HCEC 1CT (cell line): Measurements from ENCODE around the gene TSPAN4.

Source experiments
- DNase-seq: peaks from one replicate; pipeline ENCODE4 v3.0.0-alpha.2; 2017

TSPAN4 gene

DNA sequence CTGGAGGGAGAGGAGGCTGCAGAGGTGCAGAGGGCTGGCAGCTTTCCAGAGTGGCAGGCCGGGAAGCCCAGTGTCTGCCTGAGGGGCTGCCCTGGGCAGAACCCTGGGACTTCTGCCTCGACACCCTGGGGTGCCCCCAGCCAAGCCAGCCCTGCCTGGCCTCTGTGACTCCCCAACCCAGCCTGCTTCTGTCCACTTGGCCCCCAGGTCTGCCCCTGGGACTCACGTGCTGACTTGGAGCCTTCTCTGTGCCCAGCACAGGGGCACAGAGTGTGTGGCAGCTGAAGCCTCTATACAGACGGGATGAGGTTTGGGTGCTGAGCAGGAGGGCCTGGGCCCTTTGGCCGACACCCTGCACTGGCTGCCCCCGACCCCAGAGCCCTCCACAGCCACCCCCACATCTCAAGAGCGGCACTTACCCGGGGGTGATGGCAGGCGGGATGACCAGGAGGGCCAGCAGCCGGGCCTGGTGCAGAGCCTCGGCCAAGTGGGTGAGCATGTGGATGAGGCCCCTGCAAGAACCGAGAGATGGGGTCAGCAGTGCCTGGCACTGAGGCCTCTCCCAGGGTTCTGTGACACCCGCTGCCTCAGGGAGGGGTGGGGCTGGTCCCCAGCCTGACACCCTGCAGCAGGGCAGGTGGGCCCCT is 50.5 kb downstream of the TSPAN4 start:
- no peak for DNase-seq

DNA sequence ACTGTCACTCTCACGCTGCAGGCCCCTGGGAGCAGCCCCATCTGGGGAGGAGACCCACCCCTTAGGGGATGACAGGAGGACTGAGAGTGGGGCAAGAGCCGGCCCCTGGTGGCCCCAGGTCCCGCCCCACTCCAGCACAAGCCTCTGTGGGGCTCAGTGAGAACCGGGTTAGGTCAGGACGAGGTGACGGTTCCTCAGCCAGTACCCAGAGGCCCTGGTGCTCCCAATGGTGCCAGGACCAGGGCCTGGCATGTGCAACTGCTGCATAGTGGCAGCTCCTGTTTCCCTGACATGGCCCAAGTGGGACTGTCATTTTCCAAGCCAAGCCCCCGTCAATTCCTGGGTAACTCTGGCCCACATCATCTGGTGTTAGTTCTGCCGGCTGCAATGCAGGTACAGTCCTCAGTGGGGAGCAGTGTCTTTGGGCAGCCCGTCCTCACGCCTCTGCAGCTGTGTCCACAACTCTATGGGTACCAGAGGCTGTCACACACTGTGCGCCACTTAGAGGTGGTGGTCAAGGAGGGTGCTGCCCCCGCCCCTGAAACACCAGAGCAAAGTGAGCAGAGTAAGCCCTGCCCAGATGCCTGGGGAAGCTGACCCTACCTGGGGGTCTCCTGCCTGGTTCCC is 52.0 kb downstream of the TSPAN4 start:
- no peak for DNase-seq

DNA sequence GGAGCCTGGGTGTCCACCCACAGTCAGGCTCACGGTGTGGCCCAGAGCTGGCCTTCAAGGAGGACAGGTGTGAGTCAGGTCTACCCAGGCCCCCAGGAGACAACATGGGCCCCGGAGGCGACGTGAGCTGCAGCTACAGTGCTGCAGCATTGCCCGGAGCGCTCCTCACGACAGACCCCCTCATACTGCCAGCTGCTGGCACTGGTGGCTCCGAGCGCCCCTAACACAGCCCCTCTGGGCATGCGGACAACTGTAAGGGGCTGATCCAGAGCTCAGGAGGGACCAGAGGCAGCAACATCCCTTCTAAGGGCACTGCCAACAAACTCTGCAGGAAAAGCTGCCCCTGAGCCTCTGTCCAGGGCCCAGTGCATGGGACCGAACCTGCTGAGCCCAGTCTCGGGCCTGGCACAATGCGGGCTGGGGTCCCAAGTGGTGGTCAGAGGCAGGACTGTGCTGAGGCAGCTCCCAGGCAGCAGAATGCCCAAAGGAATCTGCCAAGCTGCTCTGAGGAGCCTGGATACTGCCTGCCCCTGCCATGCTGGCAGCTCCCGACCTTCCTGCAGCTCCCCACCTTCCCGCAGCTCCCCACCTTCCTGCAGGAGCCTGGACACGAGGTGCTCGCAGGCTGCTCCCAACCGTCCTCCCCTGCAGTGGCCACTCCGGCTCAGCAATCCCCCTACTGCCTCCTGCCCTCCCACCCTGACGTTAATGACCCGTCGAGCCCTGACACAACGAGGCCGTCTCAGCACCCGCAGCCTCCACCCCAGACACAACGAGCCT is 52.9 kb downstream of the TSPAN4 start:
- DNase-seq: no peak

DNA sequence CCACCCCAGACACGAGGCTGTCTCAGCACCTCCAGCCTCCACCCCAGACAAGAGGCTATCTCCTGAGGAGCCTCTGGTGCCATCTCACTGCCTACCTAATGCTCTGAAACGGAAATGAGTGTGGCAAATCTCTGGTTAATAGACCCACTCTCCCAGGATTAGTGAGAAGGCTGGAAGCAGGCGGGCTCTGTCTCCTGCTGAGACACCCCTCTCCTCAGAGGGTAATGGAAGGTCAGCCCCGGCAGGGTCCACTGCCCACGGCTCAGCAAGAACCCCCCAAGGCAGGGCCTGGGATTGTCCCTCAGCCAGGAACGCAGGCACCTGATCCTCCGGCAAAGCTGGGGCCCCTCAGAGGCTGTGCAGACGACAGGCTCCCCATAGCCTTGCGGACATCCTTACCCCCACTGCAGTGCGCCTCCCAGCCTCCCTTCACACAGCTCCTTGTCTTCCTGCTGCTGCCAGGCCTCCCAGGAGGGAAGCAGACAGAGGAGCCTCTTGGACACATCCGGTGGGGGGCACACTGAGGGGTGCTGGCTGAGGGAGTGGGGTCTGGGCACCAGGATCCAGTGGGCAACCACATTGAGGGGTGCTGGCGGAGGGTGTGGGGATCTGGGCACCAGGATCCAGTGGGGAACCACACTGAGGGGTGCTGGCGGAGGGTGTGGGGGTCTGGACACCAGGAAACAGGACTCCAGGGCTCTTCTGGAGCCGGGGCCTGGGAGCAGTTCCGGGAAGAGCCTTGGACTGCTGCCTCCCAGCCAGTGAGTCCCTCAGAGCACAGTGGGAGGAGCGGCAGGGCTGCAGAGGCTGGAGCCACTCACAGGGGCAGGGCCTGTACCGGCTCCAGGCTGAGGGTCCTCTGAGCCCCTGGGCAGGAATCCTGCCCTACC is 54.8 kb downstream of the TSPAN4 start:
- no peak for DNase-seq

DNA sequence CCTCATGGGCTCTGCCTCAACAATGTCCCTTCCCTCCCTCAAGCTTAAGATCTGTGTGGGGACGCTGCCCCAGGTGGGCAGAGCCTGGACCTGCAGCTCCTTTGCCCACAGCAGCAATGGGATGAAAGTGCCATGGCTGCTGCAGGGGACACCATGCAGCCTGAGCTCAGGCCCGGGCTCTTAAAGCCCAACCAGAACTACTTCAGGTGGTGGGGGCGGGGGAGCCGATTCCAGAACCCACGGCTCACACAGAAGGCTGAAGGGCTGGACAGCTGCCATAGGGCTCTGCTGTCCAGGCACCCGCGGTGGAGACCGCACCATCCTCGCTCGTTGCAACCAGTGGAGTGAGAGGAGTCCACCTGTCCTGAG is 55.5 kb downstream of the TSPAN4 start:
- DNase-seq: no peak

DNA sequence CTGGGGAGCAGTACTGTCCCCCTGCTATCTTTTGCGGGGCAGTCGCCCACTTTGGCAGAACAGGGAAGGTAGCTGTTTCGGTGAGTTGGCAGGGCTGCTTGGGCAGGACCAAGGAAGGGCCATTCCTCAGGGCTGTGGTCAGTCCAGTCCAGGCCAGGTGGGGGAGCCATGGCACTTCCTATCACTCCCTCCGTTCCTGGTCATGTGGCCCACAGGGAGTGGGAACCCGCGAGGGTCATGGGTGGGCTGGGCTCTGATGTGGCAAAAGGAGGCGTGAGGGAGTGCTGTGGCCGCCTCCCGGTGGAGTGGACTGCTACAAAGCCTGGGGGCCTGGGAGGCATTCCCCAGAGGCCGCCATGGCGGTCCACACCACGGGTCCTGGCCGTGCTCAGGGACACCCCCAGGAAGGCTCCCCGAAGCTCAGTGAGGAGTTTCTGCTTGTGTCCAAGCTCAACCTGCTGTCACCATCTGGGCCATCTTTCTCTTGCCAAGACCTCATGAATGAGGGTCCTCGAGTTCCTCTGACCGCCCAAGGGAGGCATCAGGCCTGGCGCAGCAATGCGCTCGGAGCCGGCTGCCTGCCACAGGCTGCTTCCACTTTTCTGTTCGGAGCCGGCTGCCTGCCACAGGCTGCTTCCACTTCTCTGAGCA is 56.0 kb downstream of the TSPAN4 start:
- peak; percentile 9 for DNase-seq

DNA sequence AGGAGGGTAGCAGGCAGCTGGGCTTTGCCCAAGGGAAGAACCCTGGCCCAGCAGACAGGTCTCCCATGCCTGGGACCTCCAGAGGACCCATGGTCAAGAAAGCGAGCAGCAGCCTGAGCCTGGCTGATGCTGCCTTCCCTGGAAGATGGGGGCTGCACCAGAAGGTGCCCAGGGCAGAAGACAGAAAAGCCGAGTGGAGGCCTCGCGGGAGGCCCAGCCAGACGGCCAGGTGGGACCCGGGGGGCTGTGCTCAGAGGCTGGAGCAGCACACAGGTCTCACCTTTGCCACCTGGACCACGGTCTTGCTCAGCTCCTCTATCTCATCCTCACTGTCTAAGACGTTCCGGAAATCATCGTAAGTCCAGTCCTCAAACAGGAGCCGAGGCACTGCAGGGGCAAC is 57.1 kb downstream of the TSPAN4 start:
- DNase-seq: no peak

DNA sequence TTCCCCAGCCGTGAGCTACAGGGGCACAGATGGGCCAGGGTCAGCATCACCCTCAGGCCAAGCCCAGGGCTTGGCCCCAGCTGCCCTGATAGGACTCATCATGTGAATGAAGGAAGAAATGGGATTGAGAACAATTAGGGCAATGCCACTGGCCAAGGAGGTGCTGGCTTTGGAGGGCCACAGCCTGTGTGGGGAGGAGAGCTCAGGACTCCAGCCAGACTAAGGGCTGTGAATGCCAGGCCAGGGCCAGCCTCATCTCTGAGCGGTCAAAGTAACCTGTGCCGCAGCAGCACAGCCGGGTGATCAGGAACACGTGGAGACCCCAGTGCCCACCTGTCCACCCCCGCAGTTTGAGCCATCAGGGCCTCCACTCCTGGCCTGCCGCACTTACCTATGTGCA is 57.9 kb downstream of the TSPAN4 start:
- no peak for DNase-seq

DNA sequence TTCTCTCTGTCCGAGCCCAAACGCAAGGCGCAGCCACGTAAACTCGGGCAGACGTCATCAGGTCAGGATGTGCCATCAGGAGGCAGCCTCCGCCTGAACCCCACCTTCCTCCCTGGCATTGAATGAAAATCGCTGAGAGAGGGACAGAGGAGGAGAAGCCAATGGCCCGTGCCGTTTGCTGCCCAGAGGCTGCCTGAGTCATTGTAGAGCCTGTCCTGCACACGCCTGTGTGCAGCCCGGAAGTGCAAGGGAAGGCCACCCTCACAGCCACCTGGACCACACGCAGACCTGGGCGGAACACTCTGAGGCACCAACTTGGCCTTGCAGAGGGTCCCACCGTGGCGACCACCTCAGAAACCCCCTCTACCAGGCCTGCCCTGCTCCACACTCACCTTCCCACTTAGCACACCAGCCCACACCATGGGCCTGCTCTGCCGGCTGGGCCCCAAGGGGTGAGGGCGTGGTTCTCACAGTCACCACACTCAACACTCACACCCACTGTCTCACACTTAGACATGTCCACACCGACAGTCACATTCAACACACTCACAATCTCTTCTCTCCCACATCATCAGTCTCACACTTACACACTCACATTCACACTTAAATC is 58.9 kb downstream of the TSPAN4 start:
- DNase-seq: no peak

DNA sequence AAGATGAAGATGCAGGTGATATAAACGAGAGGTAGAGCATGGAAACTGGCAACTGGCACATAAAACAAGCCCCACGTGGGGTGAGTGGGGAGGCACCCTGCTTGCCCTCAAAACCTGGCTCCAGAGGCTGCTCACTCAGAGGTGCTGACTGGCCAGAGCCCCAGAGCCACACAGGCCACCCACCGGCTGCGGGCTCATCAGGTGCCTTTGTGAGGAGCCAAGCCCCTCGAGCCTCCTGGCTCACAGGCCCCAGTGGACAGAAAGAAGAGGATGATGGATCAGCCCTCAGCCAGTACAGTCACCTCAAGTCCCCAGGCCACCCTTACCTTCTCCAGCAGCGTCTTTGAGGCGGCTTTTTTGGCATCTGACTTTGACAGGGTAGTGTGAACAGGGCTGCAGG is 61.7 kb downstream of the TSPAN4 start:
- no peak for DNase-seq

DNA sequence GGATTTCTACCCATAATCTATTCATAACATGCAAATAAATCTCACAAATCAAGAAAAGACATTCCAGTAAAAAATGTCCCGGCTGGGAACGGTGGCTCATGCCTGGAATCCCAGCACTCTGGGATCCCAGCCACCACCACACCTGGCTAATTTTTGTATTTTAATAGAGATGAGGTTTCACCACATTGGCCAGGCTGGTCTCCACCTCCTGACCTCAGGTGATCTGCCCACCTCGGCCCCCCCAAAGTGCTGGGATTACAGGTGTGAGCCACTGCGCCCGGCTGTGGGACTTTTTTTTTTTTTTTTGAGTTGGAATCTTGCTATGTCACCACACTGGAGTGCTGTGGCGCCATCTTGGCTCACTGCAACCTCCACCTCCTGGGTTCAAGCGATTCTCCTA is 63.3 kb downstream of the TSPAN4 start:
- DNase-seq: no peak

DNA sequence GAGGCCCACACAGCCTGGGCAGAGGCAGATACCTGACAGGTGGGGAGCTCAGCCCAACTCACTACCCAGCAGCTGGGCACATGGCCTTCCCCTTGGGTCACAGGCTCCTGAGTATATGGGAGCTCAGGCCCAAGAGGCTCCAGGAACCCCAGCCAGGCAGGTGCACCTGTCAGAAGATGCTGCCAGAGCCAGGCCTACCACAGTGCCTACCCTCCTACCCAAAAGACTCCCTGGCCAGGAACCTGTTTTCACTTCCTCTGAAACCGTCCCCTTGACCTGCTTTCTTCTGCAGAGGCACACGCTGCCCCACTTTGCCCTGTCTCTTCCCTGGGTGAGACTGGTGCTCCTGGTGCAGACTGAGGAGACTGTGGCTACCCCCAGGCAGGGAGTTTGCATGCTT is 65.0 kb downstream of the TSPAN4 start:
- no peak for DNase-seq

DNA sequence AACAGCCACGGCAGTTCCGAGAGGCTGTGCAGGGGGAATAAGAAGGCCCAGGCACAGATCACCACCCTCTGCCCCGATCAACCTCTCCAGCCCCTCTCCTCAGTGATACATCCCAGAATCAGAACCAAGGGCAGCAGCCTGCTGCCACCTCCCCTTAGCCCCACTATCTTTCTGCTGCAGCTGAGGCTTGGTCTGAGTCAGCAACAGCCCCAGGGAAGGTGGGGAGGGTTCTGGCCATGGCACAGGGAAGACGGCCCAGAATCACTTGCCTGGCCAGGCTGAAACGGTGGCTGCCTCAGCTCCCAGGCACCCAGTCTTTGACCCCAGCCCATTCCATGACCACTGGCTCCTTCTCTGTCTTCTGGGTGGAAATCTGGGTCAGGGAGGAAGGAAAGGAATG is 65.6 kb downstream of the TSPAN4 start:
- no peak for DNase-seq

DNA sequence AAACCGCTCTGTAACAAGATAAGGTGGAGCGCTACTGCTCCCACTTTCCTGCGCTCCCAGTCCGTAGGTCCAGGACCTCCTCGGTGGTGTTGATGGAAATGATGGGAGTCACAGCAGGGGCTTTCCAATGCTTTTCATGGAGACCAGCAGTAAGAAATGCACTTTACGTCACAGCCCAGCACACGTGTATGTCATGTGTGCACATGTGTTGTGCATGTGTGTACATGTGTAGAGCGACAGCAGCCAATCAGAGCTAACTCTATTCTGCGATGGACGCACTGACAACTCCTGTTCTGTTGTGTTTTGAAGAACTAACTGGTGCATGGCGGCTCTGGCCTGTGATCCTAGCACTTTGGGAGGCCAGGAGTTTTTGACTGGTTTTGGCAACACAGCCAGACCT is 66.8 kb downstream of the TSPAN4 start:
- DNase-seq: no peak

DNA sequence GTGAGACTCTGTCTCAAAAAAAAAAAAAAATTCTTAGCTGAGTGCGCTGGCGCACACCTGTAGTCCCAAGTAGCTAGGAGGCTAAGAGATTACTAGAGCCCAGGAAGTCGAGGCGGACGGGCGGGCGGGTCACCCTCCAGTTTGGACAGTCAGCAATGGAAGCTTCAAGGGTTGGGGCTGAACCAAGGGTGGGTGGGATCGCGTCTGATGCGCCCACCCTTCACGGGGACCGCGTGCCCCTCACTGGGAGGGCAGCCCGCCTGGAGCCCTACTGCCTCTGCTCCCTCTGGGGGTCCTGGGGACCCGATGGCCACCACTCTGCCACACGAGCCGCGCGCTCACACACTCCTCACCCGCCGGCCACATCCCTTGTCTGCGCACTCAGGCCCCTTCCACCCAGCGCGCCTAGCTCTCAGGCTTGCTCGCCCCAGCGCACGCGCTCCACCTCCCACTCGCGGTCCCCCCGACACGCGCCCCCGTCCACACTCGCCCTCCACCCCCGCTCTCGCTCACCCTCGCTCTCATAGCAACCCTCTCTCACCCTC is 67.5 kb downstream of the TSPAN4 start:
- DNase-seq: no peak

DNA sequence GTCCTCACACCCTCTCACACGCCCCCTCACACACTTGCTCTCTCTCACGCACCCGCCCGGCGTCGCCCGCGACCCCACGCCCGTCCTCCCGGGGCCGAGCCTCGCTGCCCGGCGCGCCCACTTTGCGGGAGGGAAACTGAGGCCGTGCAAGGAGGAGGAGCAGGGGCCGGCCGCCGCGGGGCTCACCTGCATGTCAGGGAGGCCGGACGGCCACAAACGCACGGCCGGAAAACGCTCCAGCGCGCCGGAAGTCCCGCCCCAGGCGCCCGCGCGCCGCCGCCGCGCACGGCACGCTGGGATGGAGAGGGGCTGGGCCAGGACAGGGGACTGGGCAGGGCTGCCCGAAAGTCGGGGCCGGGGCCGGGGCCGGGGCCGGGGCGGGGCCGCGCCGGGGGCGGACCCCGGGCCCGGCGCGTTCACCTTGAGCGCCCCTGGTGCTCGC is 68.0 kb downstream of the TSPAN4 start, which contains the start of gene CHID1:
CHID1 (minus strand) TSS at position 222 of the 442 bp plus-strand sequence. CDS start 5,994 bp downstream, outside the sequence.
- peak; percentile 76 for DNase-seq

DNA sequence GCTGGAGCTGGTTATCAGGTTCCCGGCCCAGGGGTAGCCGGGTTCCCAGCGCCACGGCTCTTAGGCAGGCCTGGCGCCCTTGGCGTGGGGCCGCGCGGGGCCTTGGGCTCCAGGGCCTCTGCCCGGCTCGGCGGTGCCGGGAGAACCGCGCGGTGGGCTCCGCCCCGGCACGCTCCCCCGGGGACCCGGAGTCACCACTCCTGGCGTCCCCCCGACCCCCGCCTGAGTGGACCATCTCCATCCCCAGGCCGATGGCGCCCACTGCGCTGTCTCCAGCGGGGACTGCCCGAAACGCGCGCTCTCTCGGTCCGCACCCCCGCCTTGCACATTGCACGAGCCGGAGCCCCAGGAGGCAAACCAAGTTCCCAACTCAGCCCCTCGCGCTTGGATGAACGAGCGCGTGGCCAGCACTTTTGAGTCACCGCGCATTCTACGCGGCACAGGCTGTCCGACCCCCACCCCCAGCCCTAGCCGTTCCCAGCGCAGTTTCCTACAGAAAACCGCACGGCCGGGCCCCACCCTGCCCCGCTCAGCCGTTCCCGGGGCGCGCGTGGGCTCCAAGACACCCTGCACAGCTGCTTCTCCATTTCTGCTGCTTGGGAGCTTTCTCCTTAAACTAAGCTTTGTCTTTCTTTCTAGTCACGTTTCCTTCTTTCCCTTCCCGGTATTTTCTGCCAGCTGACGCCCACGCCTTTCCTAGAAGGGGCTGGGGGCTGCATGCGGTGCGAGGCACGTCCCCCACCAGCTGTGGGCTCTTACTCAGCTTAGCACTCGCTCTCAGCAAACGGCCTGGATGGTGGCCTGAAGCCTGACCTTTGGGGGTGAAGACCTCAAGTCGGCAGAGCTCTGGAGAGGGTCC is 68.6 kb downstream of the TSPAN4 start:
- DNase-seq: peak; percentile 52

DNA sequence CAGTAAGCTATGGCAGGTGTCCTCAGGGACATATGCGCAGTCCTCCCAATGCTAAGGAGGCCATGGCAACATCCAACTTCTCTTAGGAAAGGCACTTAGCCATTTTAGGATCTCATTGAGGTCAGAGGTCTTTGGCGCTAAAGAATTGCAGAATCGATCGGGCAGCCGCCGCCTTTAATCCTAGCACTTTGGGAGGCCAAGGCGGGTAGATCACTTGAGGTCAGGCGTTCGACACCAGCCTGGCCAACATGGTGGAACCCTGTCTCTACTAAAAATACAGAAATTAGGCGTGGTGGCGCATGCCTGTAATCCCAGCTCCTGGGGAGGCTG is 69.2 kb downstream of the TSPAN4 start:
- DNase-seq: no peak

DNA sequence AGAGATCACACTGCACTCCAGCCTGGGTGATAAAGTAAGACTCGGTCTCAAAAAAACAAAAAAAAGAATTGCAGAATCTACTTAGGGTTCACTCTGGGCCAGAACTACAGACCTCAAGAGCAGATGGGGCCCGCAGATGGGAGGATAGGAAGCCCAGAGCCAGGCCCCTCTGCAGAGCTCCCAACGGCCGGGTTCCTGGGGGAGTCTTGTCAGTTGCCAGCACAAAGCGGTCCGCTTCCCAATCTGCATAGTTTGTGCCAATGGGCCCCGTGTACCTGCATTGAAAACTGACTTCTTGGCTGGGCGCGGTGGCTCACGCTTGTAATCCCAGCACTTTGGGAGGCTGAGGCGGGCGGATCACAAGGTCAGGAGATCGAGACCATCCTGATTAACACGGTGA is 69.6 kb downstream of the TSPAN4 start:
- DNase-seq: no peak

DNA sequence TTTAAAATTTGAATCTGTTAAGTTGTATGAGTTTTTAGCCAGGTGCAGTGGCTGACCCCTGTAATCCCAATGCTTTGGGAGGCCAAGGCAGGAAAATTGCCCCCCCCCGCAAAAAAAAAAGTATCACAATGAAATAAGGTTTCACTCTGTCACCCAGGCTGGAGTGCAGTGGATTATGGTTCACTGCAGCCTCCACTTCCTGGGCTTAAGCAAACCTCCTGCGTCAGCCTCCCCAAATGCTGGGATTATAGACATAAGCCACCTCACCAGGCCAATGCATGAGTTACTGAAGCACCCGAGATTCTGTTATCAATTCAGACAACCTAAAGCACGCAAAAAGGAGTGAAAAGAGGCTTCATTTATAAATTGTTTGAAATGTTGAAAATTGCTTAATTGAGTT is 70.4 kb downstream of the TSPAN4 start:
- no peak for DNase-seq

DNA sequence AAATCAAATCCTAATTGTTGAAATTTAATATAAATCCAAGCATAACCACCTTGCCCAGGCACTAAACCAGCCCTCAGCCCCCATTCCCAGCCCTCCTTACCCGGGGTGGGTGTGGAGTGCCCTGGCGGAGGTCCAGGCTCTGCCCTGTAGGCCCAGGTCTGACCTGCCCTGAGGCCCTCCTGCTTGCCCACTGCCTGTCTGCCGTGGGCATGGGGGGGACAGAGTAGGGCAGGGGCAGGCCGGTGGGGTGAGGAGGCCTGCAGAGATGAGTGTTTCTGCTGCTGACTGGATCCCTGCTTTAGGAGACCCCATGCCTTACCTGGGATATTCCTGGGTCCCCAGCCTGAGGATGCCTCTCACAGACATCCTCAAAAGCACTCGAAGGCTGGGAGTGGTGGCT is 71.6 kb downstream of the TSPAN4 start:
- no peak for DNase-seq
